ENCODE results near the gene CTAGE9. TPM values are rescaled to one million over a fixed set of nuclear protein-coding genes. Genes with fewer than 3 reads are reported as not detected.
"Not testable (repeated sequence)": the region's sequence is repeated elsewhere in the genome, so short reads cannot be mapped to it uniquely, and the experiment has no call there.

The CTAGE9 gene
- total RNA-seq, 2 donors from 2014 or later: not detected

DNA sequence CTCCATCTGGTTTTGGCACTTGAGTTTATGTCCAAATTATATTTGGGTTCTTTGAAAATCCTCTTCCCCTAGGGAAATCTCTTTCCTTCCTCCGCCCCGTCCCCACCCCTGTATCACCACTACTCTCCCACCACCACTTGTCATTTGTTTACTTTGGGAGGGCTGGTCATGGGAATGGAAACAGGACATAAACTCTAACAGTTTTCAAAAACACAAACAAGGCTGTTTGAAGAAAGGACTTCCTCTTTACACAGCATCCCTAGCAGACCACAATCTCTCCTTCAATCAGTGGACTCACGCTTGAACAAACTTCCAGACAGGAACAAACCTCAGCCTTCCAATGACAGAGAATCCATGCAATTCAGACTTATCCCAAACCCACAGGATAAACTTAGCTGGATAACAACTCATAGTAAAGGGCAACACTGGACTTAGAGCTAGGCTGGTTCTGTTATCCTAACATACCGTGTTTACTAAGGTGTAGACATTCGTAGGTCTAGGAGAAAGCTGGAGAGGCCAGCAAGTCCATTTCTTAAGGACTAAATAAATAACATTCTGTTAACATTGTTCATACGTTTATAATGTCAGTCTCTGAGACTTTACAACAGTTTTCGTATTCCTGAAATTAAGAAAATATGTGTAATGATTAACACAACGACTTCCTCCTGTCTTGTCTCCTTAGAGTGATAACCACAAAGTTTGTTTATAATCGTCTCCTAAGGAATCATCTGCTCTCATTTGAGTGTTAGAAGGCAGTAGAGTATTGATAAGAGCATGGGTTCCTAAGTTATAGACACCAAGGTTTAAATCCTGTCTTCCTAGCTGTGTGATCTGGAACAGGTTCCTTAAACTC is 44.1 kb upstream of the CTAGE9 start:
- H3K27ac ChIP-seq: no peak overlapping the region

DNA sequence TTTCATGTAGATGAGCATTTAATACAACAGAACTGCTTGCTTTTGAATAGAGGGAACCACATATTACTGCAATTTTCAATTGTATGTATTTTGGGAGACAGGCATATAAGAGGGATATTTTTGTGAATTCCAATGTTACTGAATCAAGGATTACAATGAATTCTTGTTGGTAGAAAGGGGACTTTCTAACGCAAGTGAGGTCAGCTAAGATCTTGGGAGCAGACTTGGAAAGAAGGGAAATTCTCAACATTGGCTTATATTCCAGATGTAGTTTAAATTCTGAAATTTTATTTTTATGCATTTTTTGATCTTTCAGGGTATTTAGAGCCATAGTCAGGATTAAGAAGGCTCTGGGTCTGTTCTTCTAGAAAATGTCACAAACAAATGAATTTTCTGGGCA is 43.3 kb upstream of the CTAGE9 start:
- Histone ChIP-seq H3K36me3 (no peaks in the 10 kb centered on the region), H3K9me3 (no peaks in the 10 kb centered on the region), H3K4me3 (no peak overlapping the region), H3K4me1 (replicated peaks) (no peaks in the 10 kb centered on the region), H3K27ac (no peak overlapping the region), H3K27me3 (replicated peaks; ENCODE audit: insufficient read depth) (no peaks in the 10 kb centered on the region)
- no peak for DNase-seq (ENCODE audit: low spot score)
- 90% methylated on average over 1 of the region's 1 CpG for WGBS
- TF ChIP-seq CTCF (IDR thresholded peaks at IDR 0.05) (no peak), POLR2AphosphoS5 (IDR thresholded peaks at IDR 0.05) (no peak), POLR2A (IDR thresholded peaks at IDR 0.05) (no peak)
- intact Hi-C loops (cut with DNase I): no loop called here

More for the DNA sequence above, 44.1 kb upstream of the CTAGE9 start:
- WGBS: 62% methylated on average over 9 of the region's 9 CpGs
- TF ChIP-seq CTCF (IDR thresholded peaks at IDR 0.05) (no peak), POLR2AphosphoS5 (IDR thresholded peaks at IDR 0.05) (no peak), POLR2A (IDR thresholded peaks at IDR 0.05) (no peak)
- no peak for DNase-seq (ENCODE audit: low spot score)
- H3K27me3 ChIP-seq (replicated peaks; ENCODE audit: insufficient read depth): no peaks in the 10 kb centered on the region
- H3K4me3 ChIP-seq: no peak overlapping the region
- no peaks in the 10 kb centered on the region for H3K36me3 ChIP-seq
- intact Hi-C loops (cut with DNase I): no loop called here
- no peaks in the 10 kb centered on the region for H3K9me3 ChIP-seq
- H3K4me1 ChIP-seq (replicated peaks): no peaks in the 10 kb centered on the region

GRCh38 chr6:131751012-131751715 is 40.3 kb upstream of the CTAGE9 start:
- WGBS: 82% methylated on average over 10 of the region's 10 CpGs
- H3K27me3 ChIP-seq (replicated peaks; ENCODE audit: insufficient read depth); H3K36me3 ChIP-seq; intact Hi-C loops (cut with DNase I); H3K4me1 ChIP-seq (replicated peaks); DNase-seq (ENCODE audit: low spot score); H3K4me3 ChIP-seq; H3K9me3 ChIP-seq; H3K27ac ChIP-seq: not testable (repeated sequence)

- Histone ChIP-seq H3K4me1 (replicated peaks) (no peaks in the 10 kb centered on the region), H3K36me3 (no peaks in the 10 kb centered on the region), H3K9me3 (no peaks in the 10 kb centered on the region), H3K4me3 (no peak overlapping the region), H3K27ac (no peak overlapping the region), H3K27me3 (replicated peaks; ENCODE audit: insufficient read depth) (no peaks in the 10 kb centered on the region)
- DNase-seq (ENCODE audit: low spot score): no peak
- TF ChIP-seq CTCF (IDR thresholded peaks at IDR 0.05) (no peak), POLR2AphosphoS5 (IDR thresholded peaks at IDR 0.05) (no peak), POLR2A (IDR thresholded peaks at IDR 0.05) (no peak)
- intact Hi-C loops (cut with DNase I): no loop called here
- 94% methylated on average over 7 of the region's 7 CpGs for WGBS
Measured at GRCh38 chr6:131749023-131749422, 38.2 kb upstream of the CTAGE9 start.

- H3K27me3 ChIP-seq (replicated peaks; ENCODE audit: insufficient read depth): no peaks in the 10 kb centered on the region
- TF ChIP-seq CTCF (IDR thresholded peaks at IDR 0.05) (no peak), POLR2A (IDR thresholded peaks at IDR 0.05) (no peak), POLR2AphosphoS5 (IDR thresholded peaks at IDR 0.05) (no peak)
- intact Hi-C loops (cut with DNase I): no loop called here
- no peaks in the 10 kb centered on the region for H3K9me3 ChIP-seq
- H3K4me3 ChIP-seq: no peak overlapping the region
- whole genome bisulfite sequencing: 79% methylated on average over 7 of the region's 7 CpGs
- no peaks in the 10 kb centered on the region for H3K4me1 ChIP-seq (replicated peaks)
- no peak overlapping the region for H3K27ac ChIP-seq
- DNase-seq (ENCODE audit: low spot score): no peak
- H3K36me3 ChIP-seq: no peaks in the 10 kb centered on the region
Measured at GRCh38 chr6:131747821-131748353, 37.1 kb upstream of the CTAGE9 start.
